ENCODE results near the gene ANO1. TPM values are rescaled to one million over a fixed set of nuclear protein-coding genes. Genes with fewer than 3 reads are reported as not detected.

Gene ANO1
- total RNA-seq, 1 experiment from 2014 or later, result 10.9 TPM

GRCh38 chr11:70161043-70161625 is 83.0 kb downstream of the ANO1 start:
- no peaks in the 10 kb centered on the region for H3K79me2 ChIP-seq (ENCODE audit: insufficient read depth, low read length)
- no peak overlapping the region for H2BK120ac ChIP-seq (ENCODE audit: low read depth, low read length, poor library complexity, severe bottlenecking)
- H4K5ac ChIP-seq (ENCODE audit: insufficient read length, low read depth, low read length), result no peak overlapping the region
- H3K23me2 ChIP-seq (ENCODE audit: insufficient read length, low read depth, low read length, poor library complexity, severe bottlenecking), result no peaks in the 10 kb centered on the region
- no peaks in the 10 kb centered on the region for H3K4me1 ChIP-seq (ENCODE audit: insufficient read depth, low read length)
- H3K23ac ChIP-seq (ENCODE audit: insufficient read length, low read depth, low read length), result no peak overlapping the region
- no peak overlapping the region for H4K91ac ChIP-seq (ENCODE audit: insufficient read length, low read depth, low read length)
- no peak overlapping the region for H3K9ac ChIP-seq (ENCODE audit: extremely low read depth, insufficient read length, low read length)
- no peak overlapping the region for H2BK15ac ChIP-seq (ENCODE audit: low read depth, low read length)
- Mint-ChIP-seq H3K27me3 (ENCODE audit: low read depth) (peaks cover 6% of the 10 kb centered on the region; the same call in 1 of the 2 replicates), H3K36me3 (ENCODE audit: insufficient read depth in 1 of 3, low read depth in 3 of 3) (no peaks in the 10 kb centered on the region), H3K27ac (no peak overlapping the region), H3K4me1 (peaks cover 4 to 17% of the 10 kb centered on the region in 2 experiments), H3K9me3 (no peaks in the 10 kb centered on the region), H3K4me3 (no peak overlapping the region; a peak in 1 of 5 replicates)
- no peak overlapping the region for H3K14ac ChIP-seq (ENCODE audit: insufficient read depth, low read length)
- no peak overlapping the region for H3K27ac ChIP-seq (ENCODE audit: insufficient read length, low read depth, low read length)
- TF ChIP-seq CTCF (conservative IDR thresholded peaks at IDR 0.05), result no peak
- no peak overlapping the region for H3K4me2 ChIP-seq (ENCODE audit: insufficient read depth, insufficient read length, low read length)
- H3K56ac ChIP-seq (ENCODE audit: insufficient read length, low read depth, low read length), result no peak overlapping the region
- no peaks in the 10 kb centered on the region for H4K20me1 ChIP-seq (ENCODE audit: control insufficient read depth, insufficient read depth, insufficient read length)
- H2BK12ac ChIP-seq (ENCODE audit: insufficient read length, low read depth, low read length), result no peak overlapping the region
- H3K9me3 ChIP-seq (ENCODE audit: control insufficient read depth, low read depth, low read length), result no peaks in the 10 kb centered on the region
- no CpG with 5 or more reads among the region's 17 CpGs for WGBS (ENCODE audit: extremely low coverage, insufficient read length, low lambda C conversion rate)
- no peaks in the 10 kb centered on the region for H3K27me3 ChIP-seq (ENCODE audit: insufficient read depth, low read length)
- no peak overlapping the region for H2BK5ac ChIP-seq (ENCODE audit: insufficient read length, low read length)
- no peak overlapping the region for H3K18ac ChIP-seq (ENCODE audit: insufficient read length, low read depth, low read length)
- no peaks in the 10 kb centered on the region for H3K79me1 ChIP-seq (ENCODE audit: insufficient read depth, low read depth, low read length, poor library complexity, severe bottlenecking)
- H3K4ac ChIP-seq (ENCODE audit: low read depth, low read length), result no peak overlapping the region
- no peak overlapping the region for H2AK5ac ChIP-seq (ENCODE audit: insufficient read length, low read length)
- H4K8ac ChIP-seq (replicated peaks; ENCODE audit: insufficient read length, low read depth, low read length), result no peak overlapping the region
- H3T11ph ChIP-seq (ENCODE audit: low read length), result no peak overlapping the region
- no peak overlapping the region for H2BK20ac ChIP-seq (ENCODE audit: low read depth, low read length, poor library complexity, severe bottlenecking)
- H2AFZ ChIP-seq (ENCODE audit: low read length), result no peak overlapping the region
- no peak for DNase-seq

Data from H9 (cell line).